GDM1 (cell line): Measurements from ENCODE around the gene MON1A.

Source experiments
- DNase-seq: peaks from one replicate; lab custom pipeline; 2025; lab: John Stamatoyannopoulos, UW

MON1A gene

DNA sequence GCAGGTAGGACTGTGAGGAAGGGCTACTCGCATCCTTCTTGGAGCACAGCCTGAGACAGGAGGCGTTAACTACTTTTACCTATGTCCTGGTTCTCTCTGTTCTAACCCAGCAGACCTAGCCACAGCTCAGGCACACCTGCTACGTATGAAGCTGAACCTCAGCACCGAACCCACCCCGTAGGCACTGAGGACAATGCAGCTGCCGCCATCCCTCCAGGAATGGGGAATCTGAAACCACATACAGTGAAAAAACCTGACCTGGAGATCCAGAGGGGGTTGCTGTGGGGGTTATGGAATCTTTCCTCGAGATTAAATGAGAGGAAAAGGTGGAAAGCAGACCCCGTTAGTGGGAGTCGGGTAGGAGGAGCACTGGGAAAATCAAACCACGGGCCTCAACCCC, 40.3 kb downstream of the MON1A start:
- DNase-seq = no peak

DNA sequence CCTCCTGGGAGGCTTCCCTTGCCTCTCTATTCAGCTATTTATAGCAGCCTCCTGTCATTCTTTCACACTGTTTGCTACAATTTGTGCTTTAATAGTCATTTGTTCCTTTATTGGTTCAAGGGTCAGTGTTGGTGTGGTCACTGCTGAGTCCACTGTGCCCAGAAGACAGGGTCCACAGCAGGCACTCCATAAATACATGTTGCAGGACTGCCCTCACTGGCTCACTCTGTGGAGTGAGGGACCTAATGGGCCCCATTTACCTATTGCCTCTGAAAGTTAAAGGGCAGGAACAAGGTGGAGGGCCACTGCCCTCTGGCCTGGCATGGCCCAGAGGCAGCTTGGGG, 42.7 kb downstream of the MON1A start:
- DNase-seq = no peak

DNA sequence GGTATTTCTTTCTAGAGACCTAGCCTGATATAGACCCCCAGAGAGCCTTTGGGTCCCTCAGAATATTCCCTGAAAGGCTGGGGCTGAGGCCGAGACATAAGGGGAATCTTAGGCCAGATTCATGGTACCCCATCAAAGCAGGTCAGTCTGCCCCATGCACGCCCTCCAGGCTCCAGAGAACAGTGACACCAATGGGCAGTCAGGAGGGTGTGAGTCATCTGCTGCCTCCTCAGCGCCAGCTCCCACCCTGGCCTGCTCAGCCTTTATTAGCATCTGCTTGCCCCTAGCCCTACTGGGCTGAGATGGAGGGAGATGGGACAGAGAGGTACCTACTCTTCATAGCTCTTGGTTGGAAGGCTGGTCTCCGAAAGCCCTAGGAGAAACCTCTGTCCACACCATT, 45.6 kb downstream of the MON1A start:
- no peak for DNase-seq

DNA sequence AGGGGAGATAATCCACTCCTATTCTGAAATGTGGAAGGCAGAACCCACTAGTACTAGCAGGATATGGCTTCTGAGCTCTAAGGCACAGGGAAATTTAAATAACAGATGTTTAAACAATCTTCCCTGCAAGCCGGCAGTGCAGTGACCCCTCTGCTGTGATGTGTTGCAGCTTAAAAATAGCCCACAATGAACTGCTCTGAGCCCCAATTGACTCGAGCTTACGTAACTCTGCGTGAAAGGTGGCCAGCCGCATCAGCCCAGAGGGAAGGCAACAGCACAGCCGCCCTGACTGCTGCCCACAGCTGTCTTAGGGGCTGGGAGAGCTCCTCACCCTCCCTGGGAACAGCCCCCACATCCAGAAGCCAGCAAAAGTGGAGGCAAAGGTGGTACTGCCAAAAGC, 47.4 kb downstream of the MON1A start:
- no peak for DNase-seq

DNA sequence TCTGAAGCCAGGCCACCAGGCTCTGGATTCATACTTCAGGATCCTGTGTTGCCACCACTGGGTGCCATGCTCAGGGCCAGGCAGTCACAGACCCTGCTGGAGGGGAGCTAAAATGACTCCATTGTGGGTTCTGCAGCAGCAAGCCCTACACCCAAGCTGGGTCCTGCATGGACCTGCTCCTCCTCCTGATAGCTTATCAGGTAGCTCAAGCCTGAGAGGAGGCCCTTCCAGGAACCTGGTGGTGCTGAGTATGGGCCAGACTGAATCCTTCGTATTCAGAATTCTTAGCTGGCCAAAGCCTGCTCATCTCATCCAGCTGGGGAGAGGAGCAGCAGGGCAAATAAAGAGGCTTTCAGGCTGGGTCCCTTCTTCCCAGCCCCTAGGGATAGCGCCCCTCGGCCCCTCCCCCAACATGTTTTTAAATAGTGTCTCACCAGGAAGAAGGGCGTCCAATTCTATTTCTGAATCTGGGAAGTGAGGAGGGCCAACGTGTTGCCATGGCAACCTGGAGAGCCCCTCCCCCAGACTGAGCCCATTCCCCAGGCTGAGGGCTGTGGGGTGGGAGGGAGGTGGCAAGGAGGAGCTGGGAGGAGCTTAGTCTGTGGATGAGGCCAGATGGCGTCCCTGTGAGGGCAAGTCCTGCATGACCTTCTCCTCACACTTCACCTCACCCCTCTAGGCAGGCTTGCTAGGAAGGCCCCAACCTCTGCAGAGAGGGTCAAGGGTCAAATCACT, 48.9 kb downstream of the MON1A start:
- DNase-seq = no peak

DNA sequence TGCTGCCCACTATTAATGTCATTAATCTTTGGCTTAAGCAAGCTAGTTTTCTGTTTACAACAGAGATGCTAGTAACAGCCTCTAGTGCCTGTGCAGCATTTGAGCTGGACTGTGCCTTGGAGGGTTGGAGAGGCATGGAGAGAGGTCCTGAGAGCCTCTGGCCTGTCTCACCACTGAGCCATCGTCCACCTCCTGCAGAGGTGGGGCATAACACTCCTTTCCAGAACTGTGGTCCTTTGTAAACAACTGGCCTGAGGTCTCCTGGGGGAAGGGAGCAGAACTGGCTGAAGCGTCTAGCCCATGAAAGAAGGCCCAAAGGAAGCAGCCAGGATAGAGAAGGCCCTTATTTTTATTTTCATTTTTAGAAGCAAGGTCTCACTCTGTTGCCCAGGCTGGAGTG, 49.9 kb downstream of the MON1A start:
- no peak for DNase-seq

DNA sequence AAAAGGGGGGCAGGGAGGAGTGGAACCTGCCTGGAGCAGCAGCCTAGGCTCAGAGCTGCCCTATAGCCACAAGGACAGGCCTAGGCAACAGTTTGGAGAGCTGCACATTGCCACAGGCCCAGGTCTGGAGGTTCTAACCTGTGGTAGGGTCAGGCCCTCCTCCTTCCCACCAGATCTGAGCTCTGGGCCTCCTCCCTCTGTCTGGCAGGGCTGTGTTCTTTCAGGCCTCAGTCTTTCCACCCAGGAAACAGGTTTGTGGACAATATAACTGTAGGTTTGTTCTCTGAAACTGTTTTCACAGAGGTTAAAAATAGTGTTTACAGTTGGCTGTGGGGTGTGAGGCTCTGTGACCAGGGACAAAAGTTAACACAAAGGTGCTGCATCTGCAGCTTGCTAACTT, 50.9 kb downstream of the MON1A start:
- no peak for DNase-seq

DNA sequence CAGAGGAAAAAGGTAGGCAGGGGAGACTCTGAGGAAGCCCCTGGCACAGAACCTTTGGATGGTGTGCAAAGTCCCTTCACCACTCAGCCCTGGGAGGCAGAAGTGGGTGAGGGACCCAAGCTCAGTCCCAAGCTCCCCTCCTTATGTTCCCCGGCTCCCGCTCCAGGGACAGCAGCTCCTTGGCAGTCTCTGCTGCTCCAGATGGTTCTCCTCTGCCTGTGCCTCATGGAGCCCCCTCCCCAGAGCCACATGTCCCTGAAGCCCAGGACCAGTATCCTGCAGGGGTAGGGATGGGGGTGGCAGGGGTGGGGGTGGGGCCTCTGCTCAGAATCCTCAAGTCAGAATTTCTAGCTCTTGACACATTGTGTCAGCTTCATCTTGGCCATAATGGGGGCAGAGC, 51.9 kb downstream of the MON1A start:
- DNase-seq = no peak

DNA sequence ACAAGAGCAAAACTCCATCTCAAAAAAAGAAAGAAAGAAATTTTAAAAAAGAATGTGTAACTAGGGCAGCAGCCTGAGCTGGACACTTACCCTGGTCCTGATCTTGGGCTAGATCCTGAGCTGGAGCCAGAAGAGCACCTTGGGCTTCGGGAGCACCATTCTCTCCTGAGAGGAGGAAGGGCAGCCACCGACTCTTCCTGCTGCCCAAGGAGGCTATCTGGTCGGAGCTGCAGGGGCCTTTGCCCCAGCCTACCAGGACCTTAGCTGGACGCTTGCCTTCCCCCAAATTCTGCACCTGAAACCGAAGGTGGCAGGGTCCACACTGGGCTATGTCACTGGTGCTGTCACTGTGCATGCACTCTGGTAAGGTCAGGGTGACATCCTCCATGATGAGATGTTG, 53.0 kb downstream of the MON1A start:
- no peak for DNase-seq

DNA sequence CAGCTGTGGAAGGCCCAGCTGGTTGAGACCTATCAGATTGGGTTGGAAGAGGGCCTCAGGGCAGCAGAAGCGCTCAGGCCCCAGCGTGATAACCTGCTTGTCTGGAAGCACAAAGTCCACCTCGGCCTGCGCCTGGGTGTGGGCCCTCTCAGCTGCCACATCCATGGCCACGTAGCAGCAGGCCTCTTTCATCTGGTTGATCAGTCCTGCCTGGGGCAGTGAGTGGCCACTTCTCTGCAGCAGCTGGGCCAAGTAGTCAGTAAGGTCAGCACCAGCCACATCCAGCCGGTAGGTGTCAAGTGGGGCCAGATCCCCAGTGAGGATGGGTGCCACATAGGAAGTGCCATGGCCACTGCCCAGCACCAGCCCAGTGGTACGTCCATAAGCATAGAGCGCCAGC, 56.0 kb downstream of the MON1A start:
- DNase-seq = no peak

DNA sequence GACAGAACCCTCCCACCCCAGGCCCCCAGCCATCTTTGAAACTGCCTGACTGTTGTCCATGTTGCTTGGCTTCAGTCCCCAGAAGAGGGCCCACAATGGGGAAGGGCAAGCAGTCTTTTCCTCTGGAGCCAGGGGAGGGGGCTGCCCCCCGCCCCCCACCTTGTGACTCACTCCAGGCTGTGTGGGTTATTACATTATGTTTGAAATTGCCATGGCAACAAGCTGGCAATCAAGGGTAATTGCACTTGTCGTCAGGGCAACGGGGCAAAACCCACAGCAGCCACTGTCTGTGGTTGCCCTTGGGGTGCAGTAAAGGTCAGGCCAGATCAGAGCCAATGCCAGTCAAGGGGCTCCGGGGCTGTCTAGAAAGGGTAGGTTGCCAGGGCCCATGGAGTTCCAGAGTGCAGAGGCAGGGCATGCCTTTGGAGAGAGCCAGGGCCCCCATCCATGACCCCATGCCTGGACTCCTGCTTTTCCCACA, 56.8 kb downstream of the MON1A start:
- no peak for DNase-seq

DNA sequence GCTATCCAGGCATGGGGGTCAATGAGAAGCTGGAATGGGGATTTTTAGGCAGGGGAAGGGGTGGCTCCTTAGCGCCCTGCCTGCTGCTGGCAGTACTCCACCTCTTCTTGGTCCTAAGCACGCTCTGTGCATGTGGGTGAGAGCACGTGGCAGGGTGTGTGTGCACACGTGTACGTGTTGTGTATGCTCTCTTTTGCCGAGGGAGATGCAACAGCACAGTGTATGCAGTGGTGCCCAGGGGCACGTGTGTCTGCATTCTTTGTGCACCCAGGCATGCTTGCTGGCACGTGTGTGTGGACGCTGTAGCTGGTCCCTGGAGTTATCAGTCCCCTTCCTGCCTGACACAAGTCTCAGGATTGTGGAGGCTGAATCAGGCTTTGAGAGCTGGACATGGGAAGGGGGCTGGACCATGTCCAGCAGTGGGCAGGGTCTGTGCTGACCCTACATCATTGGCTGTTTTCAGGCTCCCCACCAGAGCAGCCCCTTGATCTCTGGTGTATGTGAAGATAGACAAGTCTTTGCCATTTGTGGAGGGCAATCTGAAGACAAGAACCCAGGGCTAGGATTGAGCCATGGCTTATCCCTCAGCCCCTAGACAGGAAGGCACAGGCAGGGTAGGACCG, 58.0 kb downstream of the MON1A start:
- no peak for DNase-seq

DNA sequence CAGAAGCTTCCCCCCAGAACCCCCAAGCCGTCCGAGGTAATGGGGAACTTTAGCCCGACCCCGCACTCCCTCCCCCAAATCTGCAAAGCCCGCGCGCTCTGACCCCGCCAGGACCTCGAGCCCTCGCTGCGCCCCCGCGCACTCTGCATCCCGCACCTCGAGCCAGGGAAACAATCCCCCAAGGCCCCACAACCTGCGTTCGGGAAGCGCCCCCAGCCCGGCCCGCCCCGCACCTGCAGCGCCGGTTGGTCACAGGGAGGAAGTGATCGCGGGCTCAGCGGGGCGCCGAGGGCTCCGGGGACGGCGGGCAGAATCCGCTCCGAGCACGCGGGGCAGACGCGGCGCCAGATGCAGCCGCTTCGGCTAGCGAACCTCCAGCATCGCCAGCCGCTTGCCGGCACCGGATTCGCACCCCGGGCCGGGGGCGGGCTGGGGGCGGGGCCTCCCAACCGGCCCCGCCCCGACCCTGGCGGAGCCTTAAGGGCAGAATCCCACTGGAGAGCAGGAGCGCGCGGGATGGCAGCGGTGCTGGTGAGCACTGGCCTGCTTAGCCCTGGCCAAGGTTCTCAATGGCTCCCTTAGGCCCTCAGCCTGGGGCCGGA, 60.0 kb downstream of the MON1A start, which contains the start of gene CAMKV:
TSS of gene CAMKV (minus strand) at position 382 of the 602 bp plus-strand sequence. CDS start 7,518 bp downstream, outside the sequence.
- DNase-seq = no peak

DNA sequence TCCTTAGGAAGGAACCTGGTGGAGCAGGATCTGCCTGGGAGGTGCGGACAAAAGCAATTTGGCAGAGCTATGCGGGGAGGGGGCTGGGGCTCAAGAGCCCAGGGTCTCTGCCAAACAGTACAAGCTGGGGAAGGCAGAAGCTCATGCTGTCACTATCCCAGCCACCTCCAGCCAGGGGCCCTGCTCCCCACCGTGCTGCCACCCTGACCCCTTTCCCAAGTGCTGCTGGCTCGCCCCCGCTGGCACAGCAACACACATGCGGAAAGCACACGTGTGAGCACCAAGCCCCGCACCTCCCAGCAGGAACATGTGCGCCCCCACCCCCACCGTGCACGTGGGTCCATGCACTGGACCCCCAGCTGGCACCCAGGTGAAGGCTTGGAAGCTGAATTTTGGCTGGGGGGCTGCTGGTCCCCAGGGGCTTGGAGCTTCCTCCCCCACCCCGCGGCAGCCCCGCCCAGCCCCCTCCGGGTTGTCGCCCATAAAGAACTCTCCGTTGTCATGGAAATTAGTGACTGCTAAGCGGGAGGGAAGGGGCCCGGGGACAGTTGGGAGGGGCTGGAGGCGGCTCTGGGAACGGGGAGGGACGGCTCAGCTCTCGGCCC, 60.6 kb downstream of the MON1A start:
- DNase-seq = no peak

DNA sequence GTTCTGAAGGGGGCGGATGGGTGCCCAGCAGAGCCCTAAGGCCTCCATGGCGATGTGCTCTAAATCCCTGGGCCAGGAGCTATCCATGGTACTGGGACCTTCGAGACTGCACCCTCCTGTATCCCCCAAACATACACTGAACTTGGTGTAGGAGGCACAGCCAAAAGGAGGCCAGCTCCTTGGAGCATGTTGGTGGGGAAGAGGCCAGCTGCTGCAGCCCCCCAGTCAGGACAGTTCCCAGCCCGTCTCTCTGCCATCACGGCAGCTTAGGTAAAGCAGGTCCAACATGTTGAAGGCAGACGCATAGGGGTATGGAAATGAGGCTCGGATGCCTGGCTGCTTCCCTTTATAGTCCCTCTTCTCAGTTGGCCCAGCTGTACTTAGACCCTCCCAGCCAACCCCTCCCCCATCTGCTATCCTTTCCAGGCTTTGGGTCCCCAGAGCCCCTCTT, 61.7 kb downstream of the MON1A start:
- DNase-seq = no peak

DNA sequence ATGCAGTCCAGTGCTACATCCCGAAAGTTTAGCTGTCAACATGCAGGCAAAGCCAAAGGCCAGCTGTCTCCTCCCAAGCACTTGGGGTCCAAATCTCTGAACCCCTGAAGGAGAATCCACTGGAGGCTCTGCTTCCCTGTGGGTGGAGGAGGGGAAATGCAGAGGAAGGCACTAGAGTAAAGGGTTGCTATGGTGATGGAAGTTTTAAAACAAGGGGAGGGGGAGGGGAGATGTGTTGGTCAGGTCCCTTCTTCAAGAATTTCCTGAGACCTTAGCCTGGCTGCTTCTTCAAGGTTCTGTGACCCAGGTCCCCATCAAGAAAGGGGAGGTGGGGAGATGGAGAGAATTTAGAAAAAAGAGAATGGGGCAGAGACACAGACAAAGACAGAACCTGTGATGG, 62.2 kb downstream of the MON1A start:
- no peak for DNase-seq

DNA sequence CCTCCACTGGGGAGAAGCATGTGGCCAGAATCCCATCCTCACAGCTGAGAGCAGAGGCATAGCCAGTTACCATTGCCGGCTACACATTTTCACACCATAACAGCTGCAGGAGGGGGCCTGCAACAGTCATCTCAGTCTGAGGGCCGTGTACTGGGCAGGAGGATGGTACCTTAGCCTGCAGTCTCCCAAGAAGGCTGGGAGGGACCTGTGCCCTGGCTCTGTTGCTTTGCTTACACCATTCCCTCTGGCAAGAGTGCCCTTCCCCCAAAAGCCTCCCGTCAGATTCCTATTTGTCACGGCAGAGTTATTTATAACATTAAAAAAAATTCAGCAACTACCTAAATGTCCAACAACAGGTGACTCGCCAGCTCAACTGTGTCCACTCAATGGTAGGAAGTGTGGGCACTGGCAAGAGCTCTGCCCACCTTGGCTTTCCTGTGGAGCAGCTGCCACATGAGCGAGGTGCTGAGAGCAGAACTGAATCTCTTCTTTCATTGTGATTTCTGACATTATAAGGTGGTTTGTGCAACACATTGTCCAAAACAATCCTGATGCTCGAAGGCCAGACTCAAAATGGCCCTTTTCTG, 64.3 kb downstream of the MON1A start:
- DNase-seq = no peak

DNA sequence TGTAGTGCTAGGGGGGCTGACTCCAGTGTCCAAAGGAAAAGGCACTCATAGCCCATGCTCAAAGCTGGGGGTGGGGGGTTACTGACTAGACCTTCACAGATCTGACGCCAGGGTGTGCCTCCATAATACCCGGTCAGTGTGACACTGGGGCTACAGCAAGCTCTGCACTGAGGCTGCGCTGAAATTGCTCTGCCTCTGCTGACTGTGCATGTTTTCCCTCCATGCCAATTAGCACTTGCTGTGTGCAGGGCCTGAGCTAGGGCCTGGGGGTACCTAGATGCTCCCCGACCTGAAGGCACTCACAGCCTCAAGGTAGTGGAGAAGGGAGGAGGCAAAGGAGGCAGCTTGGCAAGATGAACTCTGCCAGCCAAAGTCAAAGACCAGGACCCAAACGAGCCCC, 65.1 kb downstream of the MON1A start:
- no peak for DNase-seq

DNA sequence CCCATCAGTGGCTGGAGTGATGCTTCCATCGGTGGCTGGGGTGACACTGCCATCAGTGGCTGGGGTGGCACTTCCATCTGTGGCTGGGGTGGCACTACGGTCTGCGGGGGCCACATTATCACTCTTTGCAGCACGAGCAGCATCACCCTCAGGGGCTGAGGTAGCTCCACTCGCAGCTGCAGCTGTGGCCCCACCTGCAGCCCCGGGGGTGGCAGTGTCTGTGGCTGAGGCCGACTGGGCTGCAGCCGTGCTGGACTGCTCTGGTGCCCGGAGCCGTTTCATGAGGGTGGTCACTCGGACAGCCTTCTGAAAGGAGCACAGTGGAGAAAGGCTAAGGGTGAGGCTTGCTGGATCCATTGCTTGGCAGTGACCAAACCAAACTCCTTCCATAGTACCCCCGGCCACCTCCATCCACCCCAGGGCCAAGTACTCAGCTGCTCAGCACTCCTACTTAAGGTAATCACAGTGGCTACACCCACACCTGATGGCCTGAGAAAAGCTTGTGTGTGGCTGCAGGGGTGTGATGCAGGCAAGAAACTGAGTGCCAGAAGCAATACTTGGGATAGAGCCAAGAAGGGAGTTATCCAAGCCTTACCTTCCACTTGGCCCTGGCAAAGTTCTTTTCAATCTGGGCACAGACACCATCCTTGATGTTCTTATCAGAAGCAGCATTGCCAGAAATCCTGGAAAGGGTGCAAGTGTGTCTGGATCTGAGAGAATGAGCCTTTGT, 69.9 kb downstream of the MON1A start:
- no peak for DNase-seq
